ENCODE measurements around the gene TXNDC8.

- TF ChIP-seq POLR2AphosphoS5 (IDR thresholded peaks at IDR 0.05; ENCODE audit: borderline replicate concordance, low read depth, low read length) (no peak), FOXP2 (optimal IDR thresholded peaks at IDR 0.05; ENCODE audit: control extremely low read depth, extremely low read length, insufficient read depth) (no peak), EZH2 (IDR thresholded peaks at IDR 0.05) (no peak)
Observed at GRCh38 chr9:110298043-110298605, 39.5 kb downstream of the TXNDC8 start.

Data from SK-N-MC (cell line).